ENCODE measurements around the gene PPL.

The PPL gene

GRCh38 chr16:4852221-4852872 is 84.6 kb downstream of the PPL start:
- Histone ChIP-seq H3K4me1 (ENCODE audit: control insufficient read depth, insufficient read depth, low read length) (peaks cover 11% of the 10 kb centered on the region), H3K36me3 (ENCODE audit: control insufficient read depth in 2 of 2, insufficient read depth in 1 of 2, low read length in 2 of 2) (peaks cover 16 to 44% of the 10 kb centered on the region in 2 experiments; a peak in 2 of 3 replicates), H3K9me3 (ENCODE audit: control insufficient read depth, insufficient read depth, low read depth, low read length) (no peaks in the 10 kb centered on the region), H3K4me3 (ENCODE audit: low read depth, low read length) (no peak overlapping the region), H3K27ac (ENCODE audit: extremely low read depth, low read depth, low read length) (no peak overlapping the region)
- TF ChIP-seq SCRT2 (tag by site-specific recombination; IDR thresholded peaks at IDR 0.05) (no peak), KLF10 (tag by site-specific recombination; IDR thresholded peaks at IDR 0.05) (0 out of 2 replicates have a peak, but pooled peaks have one; percentile 21), KLF1 (tag by site-specific recombination; IDR thresholded peaks at IDR 0.05) (peak; percentile 52; the same call in 1 of the 2 replicates)
- ChIA-PET CTCF (no interaction called here), POLR2A (no interaction called here)

- H3K4me1 ChIP-seq (ENCODE audit: control insufficient read depth, insufficient read depth, low read length): peaks cover 11% of the 10 kb centered on the region
- H3K36me3 ChIP-seq (ENCODE audit: control insufficient read depth in 2 of 2, insufficient read depth in 1 of 2, low read length in 2 of 2): peaks cover 10 to 31% of the 10 kb centered on the region in 2 experiments; a peak in 2 of 3 replicates
- TF ChIP-seq ZNF423 (tag by site-specific recombination; IDR thresholded peaks at IDR 0.05): no peak
- no peak for TF ChIP-seq KLF1 (tag by site-specific recombination; IDR thresholded peaks at IDR 0.05)
- TF ChIP-seq ZNF548 (tag by site-specific recombination; IDR thresholded peaks at IDR 0.05): no peak
- no peak for TF ChIP-seq ATF2 (tag by site-specific recombination; IDR thresholded peaks at IDR 0.05; ENCODE audit: low read depth)
- no peak for TF ChIP-seq ZBTB20 (tag by site-specific recombination; IDR thresholded peaks at IDR 0.05)
- no peak for TF ChIP-seq ZNF624 (tag by site-specific recombination; IDR thresholded peaks at IDR 0.05)
- no peak for TF ChIP-seq REST (tag by site-specific recombination; IDR thresholded peaks at IDR 0.05)
- no peak for TF ChIP-seq ZNF169 (tag by site-specific recombination; IDR thresholded peaks at IDR 0.05)
- ChIA-PET POLR2A (no interaction called here), CTCF (interaction anchor here (0.6 kb wide), 1 partner anchor 106 kb away, joined by 3 read pairs; no protein-coding TSS in a partner anchor)
- no peak overlapping the region for H3K4me3 ChIP-seq (ENCODE audit: low read depth, low read length)
- H3K9me3 ChIP-seq (ENCODE audit: control insufficient read depth, insufficient read depth, low read depth, low read length): no peaks in the 10 kb centered on the region
- no peak overlapping the region for H3K27ac ChIP-seq (ENCODE audit: extremely low read depth, low read depth, low read length)
These were observed 86.7 kb downstream of the PPL start for GRCh38 chr16:4850211-4850610.

- H3K27ac ChIP-seq (ENCODE audit: extremely low read depth, low read depth, low read length): peak overlapping the region; percentile 78
- peak overlapping the region; percentile 79 for H3K4me3 ChIP-seq (ENCODE audit: low read depth, low read length)
- no peaks in the 10 kb centered on the region for H3K9me3 ChIP-seq (ENCODE audit: control insufficient read depth, insufficient read depth, low read depth, low read length)
- ChIA-PET POLR2A (interaction anchor here (0.9 to 2.8 kb wide), 8 partner anchors 14 to 114 kb away, joined by 3 to 8 read pairs (median 4); partner anchors contain the start of genes ANKS3, DNAAF8, ROGDI and SEC14L5), CTCF (interaction anchor here (1.0 kb wide), 1 partner anchor 108 kb away, joined by 3 read pairs; no protein-coding TSS in a partner anchor)
- H3K36me3 ChIP-seq (ENCODE audit: control insufficient read depth in 2 of 2, insufficient read depth in 1 of 2, low read length in 2 of 2): peaks cover 12 to 30% of the 10 kb centered on the region in 2 experiments
- H3K4me1 ChIP-seq (ENCODE audit: control insufficient read depth, insufficient read depth, low read length): peaks cover 11% of the 10 kb centered on the region
- TF ChIP-seq ZNF335 (tag by site-specific recombination; conservative IDR thresholded peaks at IDR 0.05): peak; percentile 78
- TF ChIP-seq ZNF148 (tag by site-specific recombination; IDR thresholded peaks at IDR 0.05; ENCODE audit: borderline replicate concordance): no peak
- no peak for TF ChIP-seq GLI2 (tag by site-specific recombination; IDR thresholded peaks at IDR 0.05; ENCODE audit: borderline replicate concordance, low read depth)
- 0 out of 2 replicates have a peak, but pooled peaks have one; percentile 6 for TF ChIP-seq ZEB2 (tag by site-specific recombination; IDR thresholded peaks at IDR 0.05)
- TF ChIP-seq IKZF3 (tag by site-specific recombination; IDR thresholded peaks at IDR 0.05): no peak
- TF ChIP-seq ZNF645 (tag by site-specific recombination; IDR thresholded peaks at IDR 0.05): no peak
- TF ChIP-seq ZNF600 (tag by site-specific recombination; IDR thresholded peaks at IDR 0.05): peak; percentile 71
- no peak for TF ChIP-seq ZNF664 (tag by site-specific recombination; IDR thresholded peaks at IDR 0.05)
- 0 out of 2 replicates have a peak, but pooled peaks have one; percentile 47 for TF ChIP-seq ZBTB17 (tag by site-specific recombination; IDR thresholded peaks at IDR 0.05)
- TF ChIP-seq GLIS1 (tag by site-specific recombination; IDR thresholded peaks at IDR 0.05): peak; percentile 48; the same call in 1 of the 2 replicates
- no peak for TF ChIP-seq ZNF10 (tag by site-specific recombination; IDR thresholded peaks at IDR 0.05)
- peak; percentile 96 for TF ChIP-seq ZBTB20 (tag by site-specific recombination; IDR thresholded peaks at IDR 0.05)
These were observed 89.0 kb downstream of the PPL start for GRCh38 chr16:4847774-4848587.

All from HEK293 (cell line).